DMS79 treated with DMSO at 0.1 percent for 48 hours (cell line): ENCODE data around the gene PRKAG2.
"Not testable (repeated sequence)": the region's sequence is repeated elsewhere in the genome, so short reads cannot be mapped to it uniquely, and the experiment has no call there.

ENCODE experiments used
- DNase-seq: peaks from one replicate; lab custom pipeline; 2025; lab: John Stamatoyannopoulos, UW

Gene PRKAG2

GRCh38 chr7:151785681-151785965 lies 91.3 kb downstream of the PRKAG2 start:
- no peak for DNase-seq

- no peak for DNase-seq
Observed at GRCh38 chr7:151784853-151785680, 91.8 kb downstream of the PRKAG2 start.

GRCh38 chr7:151783958-151784575 lies 92.8 kb downstream of the PRKAG2 start:
- no peak for DNase-seq

- DNase-seq = no peak
Observed at GRCh38 chr7:151782598-151783448, 94.1 kb downstream of the PRKAG2 start.

- not testable (repeated sequence) for DNase-seq
Observed at GRCh38 chr7:151782256-151782597, 94.7 kb downstream of the PRKAG2 start.

GRCh38 chr7:151781161-151781845 lies 95.6 kb downstream of the PRKAG2 start:
- no peak for DNase-seq

GRCh38 chr7:151780631-151781030 lies 96.3 kb downstream of the PRKAG2 start:
- DNase-seq = no peak

GRCh38 chr7:151779678-151780077 lies 97.2 kb downstream of the PRKAG2 start:
- no peak for DNase-seq

GRCh38 chr7:151779255-151779654 lies 97.7 kb downstream of the PRKAG2 start:
- no peak for DNase-seq

GRCh38 chr7:151777908-151778670 lies 98.8 kb downstream of the PRKAG2 start:
- no peak for DNase-seq

- no peak for DNase-seq
Observed at GRCh38 chr7:151777495-151777880, 99.4 kb downstream of the PRKAG2 start.

- no peak for DNase-seq
Observed at GRCh38 chr7:151776876-151777494, 99.9 kb downstream of the PRKAG2 start.

GRCh38 chr7:151776446-151776845 lies 100.5 kb downstream of the PRKAG2 start:
- DNase-seq = no peak

- DNase-seq = no peak
Observed at GRCh38 chr7:151775547-151776443, 101.1 kb downstream of the PRKAG2 start.

- DNase-seq = no peak
Observed at GRCh38 chr7:151774951-151775350, 102.0 kb downstream of the PRKAG2 start.

GRCh38 chr7:151773797-151774196 lies 103.1 kb downstream of the PRKAG2 start:
- peak; percentile 9 for DNase-seq

GRCh38 chr7:151770232-151770631 lies 106.7 kb downstream of the PRKAG2 start:
- DNase-seq = no peak

GRCh38 chr7:151769188-151769821 lies 107.6 kb downstream of the PRKAG2 start:
- no peak for DNase-seq

- DNase-seq = no peak
Observed at GRCh38 chr7:151768805-151769187, 108.1 kb downstream of the PRKAG2 start.

- DNase-seq = no peak
Observed at GRCh38 chr7:151767557-151767956, 109.4 kb downstream of the PRKAG2 start.
